Measurements from ENCODE around the gene EFCAB11.
A peak's percentile ranks its signal among the peaks of the same experiment; 100 is the strongest.

EFCAB11 gene

GRCh38 chr14:89858089-89858488, 96.4 kb downstream of the EFCAB11 start:
- no peak for DNase-seq

- no peak for DNase-seq
These were observed 97.6 kb downstream of the EFCAB11 start for GRCh38 chr14:89856871-89857345.

GRCh38 chr14:89855961-89856656, 98.4 kb downstream of the EFCAB11 start:
- DNase-seq = no peak

GRCh38 chr14:89853936-89854693, 100.4 kb downstream of the EFCAB11 start:
- no peak for DNase-seq

DNA sequence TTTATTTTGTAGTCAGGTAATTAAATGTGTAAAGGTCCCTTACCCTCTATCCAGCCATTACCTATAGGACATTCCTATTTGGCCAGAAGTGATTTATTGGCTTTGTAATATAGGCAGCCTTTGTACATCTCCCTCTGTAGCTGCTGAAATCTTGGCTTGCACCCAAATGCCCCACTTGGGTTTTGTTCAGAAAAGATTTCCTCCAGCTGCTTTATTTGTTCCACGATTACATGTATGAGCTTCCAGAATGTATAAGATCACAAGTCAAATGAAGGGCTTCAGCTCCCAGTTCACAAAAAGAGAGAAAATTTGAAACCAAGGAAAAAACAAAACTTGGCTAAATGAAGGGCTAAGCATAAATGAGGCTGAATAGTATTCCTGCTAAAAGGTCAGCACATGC, 103.4 kb downstream of the EFCAB11 start:
- peak; percentile 8 for DNase-seq

DNA sequence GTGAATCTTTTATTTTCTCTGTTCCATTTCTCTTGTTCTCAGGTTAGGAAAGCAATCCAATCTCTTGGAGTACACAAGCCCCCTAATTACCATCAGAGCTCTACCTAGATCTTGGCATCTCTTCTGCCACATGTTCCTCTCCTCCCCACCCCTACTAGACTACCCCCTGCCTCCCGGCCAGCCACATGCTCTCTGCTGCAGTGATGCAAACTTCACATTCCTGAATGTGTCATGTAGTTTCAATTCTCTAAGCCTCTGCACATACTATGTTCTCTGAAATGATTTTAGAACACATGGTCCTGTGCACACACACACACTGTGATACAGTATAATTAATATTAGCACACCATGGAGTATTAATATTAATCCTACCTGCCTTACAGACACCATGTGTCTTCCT, 104.6 kb downstream of the EFCAB11 start:
- DNase-seq = no peak

DNA sequence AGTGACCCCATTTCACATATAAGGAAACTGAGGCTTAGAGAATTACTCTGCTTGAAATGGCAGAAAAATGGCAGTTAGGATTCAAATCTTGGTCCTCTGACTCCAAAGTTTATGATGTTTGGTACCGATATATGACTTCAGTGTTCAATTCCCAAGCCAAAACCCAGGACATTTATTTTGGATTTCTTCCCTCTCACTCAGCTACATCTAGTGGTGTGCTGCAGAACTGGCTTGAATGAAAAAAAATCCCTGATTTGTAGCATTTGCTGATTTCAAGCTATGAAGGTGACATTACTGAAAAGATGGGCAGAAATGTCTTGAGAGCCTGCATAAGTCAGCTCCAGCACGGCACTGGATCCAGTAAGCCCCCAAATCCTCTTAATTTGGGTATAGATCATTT, 106.4 kb downstream of the EFCAB11 start:
- DNase-seq = no peak

- DNase-seq = no peak
These were observed 109.2 kb downstream of the EFCAB11 start for GRCh38 chr14:89845346-89845745.

- DNase-seq = no peak
These were observed 110.0 kb downstream of the EFCAB11 start for GRCh38 chr14:89844508-89844907.

- no peak for DNase-seq
These were observed 111.7 kb downstream of the EFCAB11 start for GRCh38 chr14:89842837-89843236.

DNA sequence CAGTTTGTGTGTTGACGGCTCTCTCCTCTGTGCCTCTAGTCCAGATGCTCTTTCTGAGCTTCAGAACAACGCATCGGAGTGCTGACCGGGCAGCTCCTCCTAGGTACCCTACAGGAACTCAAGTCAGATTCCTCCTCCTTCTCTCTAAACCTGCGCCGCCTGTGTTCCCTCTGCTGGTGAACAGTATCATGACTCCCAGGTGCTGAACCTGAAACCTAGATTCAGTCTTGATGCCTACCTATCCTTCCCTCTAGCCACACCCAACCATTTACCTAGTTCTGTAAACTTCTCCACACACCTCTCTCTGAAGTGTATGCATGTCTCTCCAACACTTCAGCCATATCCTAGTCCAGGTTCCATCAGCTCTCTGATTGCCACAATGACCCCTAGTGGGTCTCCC, 112.7 kb downstream of the EFCAB11 start:
- no peak for DNase-seq

GRCh38 chr14:89836830-89837469, 117.6 kb downstream of the EFCAB11 start:
- DNase-seq = no peak

DNA sequence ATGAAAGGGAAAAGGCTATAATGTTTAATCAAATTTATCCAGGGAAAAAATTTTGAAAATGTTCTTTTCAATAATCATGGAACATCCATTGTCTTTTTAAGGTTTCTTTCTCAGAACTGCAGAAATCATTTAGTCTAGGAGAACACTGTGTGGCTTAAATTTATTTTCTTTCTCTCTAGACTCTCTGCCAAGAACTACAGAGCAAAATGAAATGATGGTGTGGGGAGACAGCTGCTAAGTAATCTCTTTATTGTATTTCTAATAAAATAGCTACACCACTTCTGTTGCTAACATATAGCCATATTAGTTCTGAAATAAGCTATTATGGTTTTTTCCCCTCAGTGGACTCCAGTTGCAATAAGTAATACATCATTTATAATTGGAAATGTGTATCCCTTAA, 120.9 kb downstream of the EFCAB11 start:
- DNase-seq = no peak

DNA sequence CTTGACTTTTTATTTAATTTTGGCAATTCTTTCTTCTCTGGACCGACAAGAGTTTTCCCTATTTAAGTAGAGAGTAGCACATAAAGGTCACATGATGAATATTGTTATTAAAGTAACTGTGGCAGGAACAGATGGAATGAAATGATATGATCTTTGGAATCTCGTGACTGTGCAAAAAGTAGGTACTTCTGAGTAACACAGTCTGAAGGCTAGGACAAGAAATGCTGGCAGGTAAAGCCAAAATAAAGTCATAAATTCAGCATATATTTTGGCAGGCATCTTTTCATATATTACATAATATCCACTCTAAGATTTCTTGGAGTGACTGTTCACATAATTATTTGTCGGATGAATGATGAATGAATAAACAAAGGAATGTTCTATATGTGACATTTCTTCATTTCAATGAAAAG, 121.4 kb downstream of the EFCAB11 start:
- no peak for DNase-seq

DNA sequence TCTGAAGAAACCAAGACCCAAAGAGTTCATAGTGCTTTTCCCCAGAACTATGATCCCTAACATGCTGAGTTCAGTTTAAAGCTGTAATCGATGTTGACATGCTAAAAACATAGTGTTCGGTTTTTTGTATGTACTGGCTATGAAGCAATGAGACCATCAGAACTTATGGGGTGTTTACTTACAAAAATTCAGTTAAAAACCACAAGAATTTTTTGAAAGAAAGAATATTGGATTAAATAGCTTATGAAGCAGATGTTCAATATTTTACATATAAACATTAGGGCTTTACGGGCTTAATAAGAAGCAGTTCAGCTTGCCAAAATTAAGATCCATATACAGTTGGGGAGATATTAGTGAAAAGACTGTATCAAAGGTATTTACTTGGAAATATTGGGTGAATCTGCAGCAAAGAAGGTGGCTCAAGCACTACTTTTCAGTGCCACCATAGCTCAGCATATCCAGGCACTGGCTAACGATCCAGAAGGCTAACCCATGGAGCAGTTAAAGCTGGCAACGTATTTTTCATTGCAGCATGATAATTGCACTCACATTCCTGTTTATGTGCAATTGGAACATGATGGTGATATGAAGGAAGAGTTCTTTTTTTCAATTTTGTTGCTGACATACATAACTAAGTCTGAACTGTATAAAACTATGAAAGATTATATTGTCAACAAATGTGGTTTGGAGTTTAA, 125.9 kb downstream of the EFCAB11 start:
- no peak for DNase-seq

DNA sequence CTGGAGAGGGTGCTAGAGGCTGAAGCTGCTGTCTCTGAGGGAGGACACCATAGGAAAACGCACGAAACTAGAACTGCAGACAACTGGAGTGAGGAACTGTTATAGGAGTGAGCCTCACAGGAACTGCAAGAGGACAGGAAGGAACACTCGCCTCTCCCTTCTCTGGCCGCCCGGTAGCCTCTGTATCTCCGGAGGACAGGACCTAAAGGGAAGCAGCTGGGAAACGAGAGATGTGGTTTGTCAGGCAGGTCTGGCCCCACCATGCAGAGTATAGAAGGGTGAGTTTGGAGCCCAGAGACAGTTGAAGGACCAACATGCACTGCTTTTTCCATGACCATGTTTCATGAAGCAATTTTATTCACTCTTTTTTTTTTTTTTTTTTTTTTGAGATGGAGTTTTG, 127.3 kb downstream of the EFCAB11 start:
- no peak for DNase-seq

- DNase-seq = no peak
These were observed 127.9 kb downstream of the EFCAB11 start for GRCh38 chr14:89826596-89826995.

DNA sequence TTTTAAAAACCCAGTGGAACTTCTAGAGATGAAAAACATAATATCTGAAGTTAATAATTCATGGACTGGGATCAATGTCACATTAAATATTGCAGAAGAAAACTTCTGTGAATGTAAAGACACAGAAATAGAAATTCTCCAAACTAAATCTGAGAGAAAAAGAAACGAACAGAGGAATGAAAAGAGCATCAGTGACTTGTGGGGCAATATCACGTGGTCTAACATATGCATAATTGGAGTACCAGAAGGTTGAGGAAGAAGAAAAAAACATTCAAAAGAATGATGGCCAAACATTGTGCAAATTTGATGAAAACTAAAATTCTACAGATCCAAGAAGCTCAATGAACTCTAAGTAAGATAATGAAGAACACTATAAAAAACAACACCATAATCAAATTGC, 130.8 kb downstream of the EFCAB11 start:
- DNase-seq = no peak

- DNase-seq = no peak
These were observed 140.4 kb downstream of the EFCAB11 start for GRCh38 chr14:89814126-89814525.

GRCh38 chr14:89813617-89814031, 140.9 kb downstream of the EFCAB11 start:
- DNase-seq = no peak

GRCh38 chr14:89811954-89812575, 142.5 kb downstream of the EFCAB11 start:
- no peak for DNase-seq

DNA sequence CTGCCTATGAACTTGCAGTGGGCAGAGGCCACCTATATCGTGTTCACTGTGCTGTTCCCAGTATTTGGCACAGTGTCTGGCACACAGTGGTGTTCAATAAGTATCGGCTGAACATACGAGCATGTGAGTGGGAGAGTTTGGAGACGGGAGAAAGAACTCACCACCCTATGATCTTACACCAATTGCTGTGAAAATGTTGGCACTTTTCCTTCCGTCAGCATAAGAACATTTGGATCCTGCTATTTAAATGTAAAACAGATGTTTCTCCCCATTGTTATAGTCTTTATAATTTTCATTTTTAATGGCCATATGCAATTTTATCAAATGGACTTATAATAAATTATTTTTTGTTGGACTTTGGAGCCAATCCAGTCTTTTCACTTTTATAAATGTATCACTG, 144.4 kb downstream of the EFCAB11 start:
- DNase-seq = no peak

- DNase-seq = no peak
These were observed 146.6 kb downstream of the EFCAB11 start for GRCh38 chr14:89807892-89808291.
